SU-DHL-6 (cell line): Measurements from ENCODE around the gene MARCHF11.

ENCODE experiments used
- H2AFZ ChIP-seq: fragments of 200-600 bp; sonication (generic); 2 replicates; pipeline ENCODE4 v1.6.1; 2014; ENCODE audit warnings: low read depth, mild to moderate bottlenecking, moderate library complexity, mixed read lengths, antibody characterized with exemption, low read length; ENCODE audit not compliant: severe bottlenecking
- H3F3A ChIP-seq: fragments of 200-600 bp; shearing (Covaris generic); 2 replicates; pipeline ENCODE4 v1.6.0; 2016; ENCODE audit warnings: antibody characterized with exemption, mild to moderate bottlenecking; ENCODE audit not compliant: insufficient read depth
- H3K27ac ChIP-seq: fragments of 200-600 bp; sonication (generic); 2 replicates; pipeline ENCODE4 v1.5.1; 2016; ENCODE audit warnings: low read depth, mild to moderate bottlenecking, low read length, moderate library complexity, mixed read lengths
- H3K27me3 ChIP-seq: fragments of 200-600 bp; sonication (generic), shearing (Covaris generic); 2 replicates; pipeline ENCODE4 v1.6.0; 2014; ENCODE audit warnings: mild to moderate bottlenecking, low read length
- H3K36me3 ChIP-seq: fragments of 200-600 bp; sonication (generic); 2 replicates; pipeline ENCODE4 v1.6.1; 2014; ENCODE audit warnings: mild to moderate bottlenecking, low read length, mixed read lengths
- H3K4me2 ChIP-seq: fragments of 300-600, 200-600 bp; shearing (Covaris generic), sonication (generic); 2 replicates; pipeline ENCODE4 v1.6.0; 2014; ENCODE audit warnings: low read length, low read depth, mild to moderate bottlenecking; ENCODE audit not compliant: poor library complexity, severe bottlenecking
- H3K4me3 ChIP-seq: fragments of 200-600 bp; sonication (generic); 2 replicates; pipeline ENCODE4 v1.5.1; 2014; ENCODE audit warnings: antibody characterized with exemption, low read length, mild to moderate bottlenecking, mixed read lengths; ENCODE audit not compliant: insufficient read depth, poor library complexity, severe bottlenecking
- H3K79me2 ChIP-seq: fragments of 200-600 bp; sonication (generic); 2 replicates; pipeline ENCODE4 v1.6.1; 2014; ENCODE audit warnings: mild to moderate bottlenecking, low read length, moderate library complexity; ENCODE audit not compliant: insufficient read depth
- H3K9ac ChIP-seq: fragments of 200-600 bp; sonication (generic); 2 replicates; pipeline ENCODE4 v1.7.0; 2014; ENCODE audit warnings: mild to moderate bottlenecking, low read length
- H3K9me2 ChIP-seq: fragments of 200-600 bp; sonication (generic); replicated peaks from 2 replicates; pipeline ENCODE4 v1.6.1; 2014; ENCODE audit warnings: low read length; ENCODE audit not compliant: insufficient read depth
- H3K9me3 ChIP-seq: fragments of 200-600 bp; sonication (generic); 2 replicates; pipeline ENCODE4 v1.6.1; 2014; ENCODE audit warnings: low read length, mixed read lengths; ENCODE audit not compliant: insufficient read depth
- H4K20me1 ChIP-seq: fragments of 200-600 bp; sonication (generic); 2 replicates; pipeline ENCODE4 v1.6.1; 2014; ENCODE audit warnings: low read depth, mild to moderate bottlenecking, antibody characterized with exemption, low read length, moderate library complexity, mixed read lengths
- CTCF ChIP-seq: fragments of 200-600 bp; sonication (generic); IDR thresholded peaks from one replicate; pipeline ENCODE4 v1.5.1; 2017; ENCODE audit warnings: antibody characterized with exemption, mild to moderate bottlenecking, low read length, moderate library complexity; ENCODE audit not compliant: insufficient read depth, poor library complexity, severe bottlenecking
- EZH2phosphoT487 ChIP-seq: fragments of 200-600 bp; sonication (generic), shearing (Covaris generic); conservative IDR thresholded peaks from 2 replicates; pipeline ENCODE4 v1.6.1; 2018; ENCODE audit warnings: mild to moderate bottlenecking, antibody characterized with exemption, low read length, moderate library complexity, mixed read lengths

Gene MARCHF11

DNA sequence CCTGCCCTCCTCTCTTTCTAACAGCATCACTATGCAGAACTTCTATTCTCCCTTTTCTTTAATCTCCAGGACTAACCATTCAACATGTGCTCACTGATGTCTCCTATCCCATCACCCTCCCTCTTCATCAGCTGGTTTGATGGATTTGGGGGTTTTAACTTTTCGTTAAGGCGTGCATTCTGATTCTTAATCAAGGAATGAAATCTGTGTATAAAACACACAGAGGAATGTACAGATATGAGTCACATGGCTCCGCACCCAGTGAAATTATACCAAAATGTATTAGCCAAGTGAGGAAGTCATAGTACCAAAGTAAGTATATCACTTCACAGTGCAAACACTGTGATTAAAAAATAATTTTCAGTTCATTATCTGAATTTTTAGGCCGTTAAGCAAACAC is 35.2 kb downstream of the MARCHF11 start:
- Histone ChIP-seq H3K27ac (no peak overlapping the region), H4K20me1 (no peaks in the 10 kb centered on the region), H3K4me2 (no peak overlapping the region), H3K9me2 (no peaks in the 10 kb centered on the region), H2AFZ (no peak overlapping the region), H3F3A (no peaks in the 10 kb centered on the region), H3K9ac (no peak overlapping the region), H3K9me3 (no peaks in the 10 kb centered on the region), H3K4me3 (no peak overlapping the region), H3K27me3 (no peaks in the 10 kb centered on the region), H3K79me2 (no peaks in the 10 kb centered on the region), H3K36me3 (no peaks in the 10 kb centered on the region)
- TF ChIP-seq EZH2phosphoT487 = no peak

DNA sequence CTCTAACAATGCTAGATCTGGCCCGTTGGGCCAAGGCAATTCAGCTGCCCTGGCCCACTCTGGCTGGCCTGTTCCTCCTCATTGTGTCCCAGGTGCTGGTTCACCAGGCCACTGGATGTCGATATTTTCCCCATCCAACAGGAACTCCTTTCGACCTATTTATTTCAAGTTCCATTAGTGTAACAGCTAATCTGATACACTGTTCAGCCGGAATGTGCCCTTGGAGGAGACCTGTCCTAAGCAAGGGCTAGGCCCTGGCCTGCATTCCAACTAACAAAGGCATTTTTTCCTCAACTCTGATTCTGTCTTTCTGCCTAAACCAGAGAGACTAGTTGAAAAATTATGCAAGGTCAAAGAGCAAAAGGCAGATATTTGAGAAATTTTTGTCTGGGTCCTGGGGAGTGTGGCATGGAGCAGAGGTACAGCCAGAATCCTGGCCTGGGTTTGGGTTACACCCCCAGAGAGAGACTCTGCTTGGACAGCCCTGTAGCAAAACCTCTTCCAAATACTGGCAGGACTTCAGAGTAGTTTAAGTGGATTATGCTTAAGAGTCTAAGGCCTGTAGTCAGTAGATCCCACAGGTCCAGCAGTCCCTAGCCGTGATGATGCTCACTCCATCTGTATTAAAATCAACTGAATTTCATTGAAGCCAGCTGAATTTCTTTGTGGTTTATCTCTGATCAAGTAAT is 36.1 kb downstream of the MARCHF11 start:
- TF ChIP-seq EZH2phosphoT487 (no peak), CTCF (no peak)
- Histone ChIP-seq H3K4me3 (no peak overlapping the region), H3K9ac (no peak overlapping the region), H3K9me3 (peaks cover under 1% of the 10 kb centered on the region; the same call in 1 of the 2 replicates), H3K36me3 (no peaks in the 10 kb centered on the region), H3F3A (no peaks in the 10 kb centered on the region), H3K4me2 (no peak overlapping the region), H2AFZ (no peak overlapping the region), H3K9me2 (no peaks in the 10 kb centered on the region), H4K20me1 (no peaks in the 10 kb centered on the region), H3K79me2 (no peaks in the 10 kb centered on the region), H3K27ac (no peak overlapping the region), H3K27me3 (no peaks in the 10 kb centered on the region)

DNA sequence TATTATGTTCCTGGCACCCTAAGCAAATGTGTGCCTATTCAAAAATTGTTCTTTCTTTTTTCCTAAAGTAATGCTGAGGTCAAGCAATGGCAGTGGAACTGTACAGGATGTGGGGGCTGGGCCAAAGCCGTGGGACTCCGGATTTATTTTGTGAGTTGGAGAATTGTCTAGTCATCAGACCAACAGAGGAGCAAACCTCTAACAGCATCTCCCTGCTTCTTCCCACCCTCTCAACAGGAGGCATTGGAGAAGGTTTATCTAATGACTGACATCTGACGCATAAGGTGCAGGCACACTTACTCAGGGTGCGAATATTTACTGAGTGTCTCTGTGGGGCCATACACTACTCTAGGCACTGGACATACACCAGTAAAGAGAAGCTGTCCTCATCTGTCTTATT is 38.6 kb downstream of the MARCHF11 start:
- Histone ChIP-seq H2AFZ (no peak overlapping the region), H3K9me3 (peaks cover 4% of the 10 kb centered on the region; the same call in 1 of the 2 replicates), H3K36me3 (no peaks in the 10 kb centered on the region), H3K27ac (no peak overlapping the region), H3K9me2 (no peaks in the 10 kb centered on the region), H4K20me1 (no peaks in the 10 kb centered on the region), H3K27me3 (no peaks in the 10 kb centered on the region), H3F3A (no peaks in the 10 kb centered on the region), H3K4me2 (no peak overlapping the region), H3K9ac (no peak overlapping the region), H3K79me2 (no peaks in the 10 kb centered on the region), H3K4me3 (no peak overlapping the region)
- TF ChIP-seq CTCF = no peak
- TF ChIP-seq EZH2phosphoT487 = no peak

GRCh38 chr5:16140417-16140816 is 39.2 kb downstream of the MARCHF11 start:
- H3K9me3 ChIP-seq = peaks cover 4% of the 10 kb centered on the region; the same call in 1 of the 2 replicates
- no peak overlapping the region for H3K9ac ChIP-seq
- no peaks in the 10 kb centered on the region for H3K27me3 ChIP-seq
- no peaks in the 10 kb centered on the region for H3K9me2 ChIP-seq
- H3K4me2 ChIP-seq = no peak overlapping the region
- no peak overlapping the region for H3K27ac ChIP-seq
- no peaks in the 10 kb centered on the region for H3F3A ChIP-seq
- H3K36me3 ChIP-seq = no peaks in the 10 kb centered on the region
- H3K4me3 ChIP-seq = no peak overlapping the region
- no peak overlapping the region for H2AFZ ChIP-seq
- no peaks in the 10 kb centered on the region for H3K79me2 ChIP-seq
- TF ChIP-seq EZH2phosphoT487 (no peak), CTCF (no peak)
- H4K20me1 ChIP-seq = no peaks in the 10 kb centered on the region
